Large intestine (tissue), 3 donors: Measurements from ENCODE around the gene EYS. TPM values are rescaled to one million over a fixed set of nuclear protein-coding genes. Genes with fewer than 3 reads are reported as not detected.
"Not testable (repeated sequence)": the region's sequence is repeated elsewhere in the genome, so short reads cannot be mapped to it uniquely, and the experiment has no call there.

ENCODE experiments used
- DNase-seq, 2 donors: peaks; one replicate each; pipeline versions ENCODE4 v3.0.0 to v3.0.0-alpha.2; 2013
- H3K27ac ChIP-seq: one replicate; pipeline ENCODE4 v1.5.1; 2013; ENCODE audit warnings: low read length
- H3K27me3 ChIP-seq: 2 replicates; pipeline ENCODE4 v1.6.1; 2013; ENCODE audit warnings: low read length; ENCODE audit not compliant: control insufficient read depth, insufficient read depth
- H3K36me3 ChIP-seq: 2 replicates; pipeline ENCODE4 v1.6.1; 2013; ENCODE audit warnings: low read length; ENCODE audit not compliant: control insufficient read depth, insufficient read depth
- H3K4me1 ChIP-seq: one replicate; pipeline ENCODE4 v1.6.1; 2013; ENCODE audit warnings: low read length; ENCODE audit not compliant: control insufficient read depth, insufficient read depth
- H3K4me3 ChIP-seq: one replicate; pipeline ENCODE4 v1.5.1; 2013; ENCODE audit warnings: low read length
- H3K9me3 ChIP-seq: one replicate; pipeline ENCODE4 v1.6.1; 2013; ENCODE audit warnings: mild to moderate bottlenecking, low read depth, low read length, moderate library complexity; ENCODE audit not compliant: control insufficient read depth
- WGBS: methylation state at CpG from one replicate; pipeline ENCODE4 v1.1.5; 2013; ENCODE audit warnings: low lambda C conversion rate; ENCODE audit not compliant: insufficient coverage; 5-methylcytosine and 5-hydroxymethylcytosine counted together
- polyA plus RNA-seq: library from polyadenylated mRNA; unstranded; fragments of 120-200 nt; gene quantifications from one replicate; pipeline ENCODE4 v1.2.1, GENCODE V29; 2013

Gene EYS
- polyA plus RNA-seq, 1 donor, result 0.76 TPM

DNA sequence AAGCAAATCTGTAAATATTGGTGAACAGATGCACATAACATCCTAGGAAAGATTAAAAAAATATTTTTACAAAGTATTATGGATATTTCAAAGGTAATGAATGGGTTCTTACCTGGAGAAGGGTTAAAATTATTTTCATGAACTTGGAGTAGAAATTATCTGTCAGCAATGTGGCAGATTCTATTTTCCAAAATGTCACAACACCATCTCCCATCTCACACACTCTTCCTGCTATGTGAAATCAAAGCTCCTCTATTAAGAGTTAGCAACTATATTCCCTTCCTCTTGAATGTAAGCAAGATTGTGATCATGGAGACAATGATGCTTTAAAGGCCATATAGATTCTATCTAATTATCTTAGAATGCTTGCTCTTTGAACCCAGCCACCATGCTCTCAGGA lies 304.5 kb downstream of the EYS start:
- Histone ChIP-seq H3K9me3 (no peaks in the 10 kb centered on the region), H3K4me3 (no peak overlapping the region), H3K36me3 (no peaks in the 10 kb centered on the region), H3K27ac (no peak overlapping the region), H3K4me1 (no peaks in the 10 kb centered on the region), H3K27me3 (no peaks in the 10 kb centered on the region)
- no peak for DNase-seq

DNA sequence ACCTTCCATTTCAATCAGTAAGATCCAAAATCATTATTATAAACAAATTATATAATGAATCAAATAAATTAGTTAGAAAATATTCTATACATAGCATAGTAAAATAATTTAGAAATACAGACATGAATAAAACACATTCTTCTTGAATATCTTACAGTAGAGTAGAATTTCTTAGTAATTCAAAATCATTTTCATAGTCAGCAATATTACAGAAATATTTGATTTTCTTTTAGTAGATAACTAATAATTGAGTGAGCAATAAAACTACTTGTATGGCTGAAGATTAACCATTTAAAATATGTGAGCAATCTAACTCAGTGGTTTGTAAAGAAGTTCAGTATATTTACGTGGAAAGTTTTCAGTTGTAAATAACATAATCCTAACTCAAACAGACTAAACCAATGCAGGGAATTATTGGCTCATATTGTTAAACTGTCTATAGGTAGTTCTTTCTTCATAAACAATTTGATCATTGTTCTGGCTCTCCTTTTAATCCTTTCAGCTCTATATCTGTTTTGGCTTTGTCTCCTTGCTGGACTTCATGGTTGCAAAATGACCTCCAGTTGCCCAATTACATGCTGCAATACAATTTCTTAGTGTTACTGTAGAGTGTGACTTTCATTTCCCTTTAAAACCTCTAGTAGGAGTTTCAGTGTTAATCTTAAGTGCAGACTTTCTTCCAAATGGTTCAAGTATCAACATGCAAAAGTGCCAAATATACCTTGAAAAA lies 307.5 kb downstream of the EYS start:
- H3K36me3 ChIP-seq, result no peaks in the 10 kb centered on the region
- no CpG with 5 or more reads among the region's 1 CpG for WGBS
- H3K27me3 ChIP-seq, result no peaks in the 10 kb centered on the region
- H3K4me3 ChIP-seq, result no peak overlapping the region
- no peaks in the 10 kb centered on the region for H3K9me3 ChIP-seq
- no peak for DNase-seq
- no peaks in the 10 kb centered on the region for H3K4me1 ChIP-seq
- no peak overlapping the region for H3K27ac ChIP-seq

DNA sequence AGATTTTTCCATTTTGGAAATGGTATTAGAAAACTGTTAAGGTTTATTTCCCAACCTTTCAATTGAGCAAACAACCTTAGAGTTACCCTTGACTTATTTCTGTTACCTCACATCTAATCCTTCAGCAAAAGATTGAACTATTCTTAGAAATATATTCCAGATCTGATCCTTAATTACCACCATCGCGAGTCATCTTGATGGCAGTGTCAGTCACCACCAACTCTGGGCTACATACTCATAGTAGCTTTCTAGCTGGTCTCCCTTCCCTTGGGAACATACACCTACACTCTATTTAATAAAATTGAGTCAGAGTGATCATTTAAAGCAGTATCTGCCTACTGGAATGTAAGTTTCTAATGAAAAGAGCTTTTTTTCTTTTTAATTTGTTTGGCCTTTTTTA lies 308.2 kb downstream of the EYS start:
- no peak overlapping the region for H3K27ac ChIP-seq
- WGBS, result no CpG with 5 or more reads among the region's 2 CpGs
- no peaks in the 10 kb centered on the region for H3K4me1 ChIP-seq
- DNase-seq, result no peak
- no peak overlapping the region for H3K4me3 ChIP-seq
- H3K36me3 ChIP-seq, result no peaks in the 10 kb centered on the region
- H3K27me3 ChIP-seq, result no peaks in the 10 kb centered on the region
- H3K9me3 ChIP-seq, result no peaks in the 10 kb centered on the region

DNA sequence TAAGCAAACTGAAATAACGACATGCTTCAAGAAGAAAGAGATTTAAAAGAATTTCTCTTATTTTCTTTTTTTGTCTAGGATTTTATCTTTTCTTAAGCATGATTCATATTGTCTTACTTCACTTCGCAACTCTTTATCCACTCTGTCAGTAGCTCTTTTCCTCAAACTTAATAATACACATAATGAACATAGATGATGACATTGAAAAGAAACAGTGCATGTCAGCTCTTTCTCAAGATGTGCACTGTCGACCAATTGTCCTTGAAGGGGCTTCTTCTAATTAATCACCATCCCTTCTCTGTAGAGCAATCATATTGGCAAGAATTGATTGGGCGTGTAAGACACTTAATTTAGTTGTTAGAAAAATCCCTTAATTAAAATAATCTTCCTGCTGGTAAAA lies 356.5 kb downstream of the EYS start:
- Histone ChIP-seq H3K4me3 (no peak overlapping the region), H3K9me3 (no peaks in the 10 kb centered on the region), H3K36me3 (no peaks in the 10 kb centered on the region), H3K4me1 (no peaks in the 10 kb centered on the region), H3K27me3 (no peaks in the 10 kb centered on the region), H3K27ac (no peak overlapping the region)
- 73% methylated on average over 3 of the region's 4 CpGs for WGBS
- DNase-seq, result no peak

DNA sequence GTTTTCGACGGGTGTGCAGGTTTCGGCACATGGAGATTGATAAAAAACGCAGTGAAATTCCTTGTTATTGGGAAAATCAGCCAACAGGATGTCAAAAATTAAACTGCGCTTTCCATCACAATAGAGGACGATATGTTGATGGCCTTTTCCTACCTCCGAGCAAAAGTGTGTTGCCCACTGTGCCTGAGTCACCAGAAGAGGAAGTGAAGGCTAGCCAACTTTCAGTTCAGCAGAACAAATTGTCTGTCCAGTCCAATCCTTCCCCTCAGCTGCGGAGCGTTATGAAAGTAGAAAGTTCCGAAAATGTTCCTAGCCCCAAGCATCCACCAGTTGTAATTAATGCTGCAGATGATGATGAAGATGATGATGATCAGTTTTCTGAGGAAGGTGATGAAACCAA lies 404.4 kb downstream of the EYS start:
- H3K9me3 ChIP-seq, H3K27ac ChIP-seq, H3K4me3 ChIP-seq, H3K36me3 ChIP-seq, H3K27me3 ChIP-seq, H3K4me1 ChIP-seq, DNase-seq: not testable (repeated sequence)
- WGBS, result no CpG with 5 or more reads among the region's 10 CpGs

GRCh38 chr6:65299236-65299635 lies 407.8 kb downstream of the EYS start:
- Histone ChIP-seq H3K27me3 (no peaks in the 10 kb centered on the region), H3K9me3 (no peaks in the 10 kb centered on the region), H3K4me1 (no peaks in the 10 kb centered on the region), H3K36me3 (no peaks in the 10 kb centered on the region), H3K4me3 (no peak overlapping the region), H3K27ac (no peak overlapping the region)
- WGBS, result no CpG with 5 or more reads among the region's 2 CpGs
- DNase-seq, result no peak

DNA sequence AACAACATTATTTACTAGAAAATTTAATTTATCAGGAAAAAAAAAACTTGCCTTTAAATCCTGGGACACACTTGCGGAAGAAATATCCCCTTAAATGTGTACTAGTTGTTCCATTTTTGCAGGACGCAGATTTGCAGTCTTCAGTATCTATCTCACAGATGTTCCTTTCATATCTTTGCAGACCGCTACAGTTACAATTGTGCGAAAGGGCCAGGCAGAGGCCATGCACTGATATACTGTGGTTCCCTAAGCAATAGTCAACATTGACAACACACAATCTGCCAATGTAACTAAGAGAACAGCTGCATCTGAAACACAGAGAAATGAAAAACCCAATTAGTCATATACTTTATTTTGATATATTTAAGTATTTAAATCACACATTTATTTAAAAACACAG lies 411.2 kb downstream of the EYS start:
- no peak overlapping the region for H3K4me3 ChIP-seq
- H3K27me3 ChIP-seq, result no peaks in the 10 kb centered on the region
- no peaks in the 10 kb centered on the region for H3K9me3 ChIP-seq
- WGBS, result no CpG with 5 or more reads among the region's 4 CpGs
- no peak overlapping the region for H3K27ac ChIP-seq
- H3K4me1 ChIP-seq, result no peaks in the 10 kb centered on the region
- DNase-seq, result no peak
- no peaks in the 10 kb centered on the region for H3K36me3 ChIP-seq

- no peaks in the 10 kb centered on the region for H3K36me3 ChIP-seq
- no peaks in the 10 kb centered on the region for H3K9me3 ChIP-seq
- no peak overlapping the region for H3K27ac ChIP-seq
- H3K4me1 ChIP-seq, result no peaks in the 10 kb centered on the region
- no peaks in the 10 kb centered on the region for H3K27me3 ChIP-seq
- DNase-seq, result no peak
- H3K4me3 ChIP-seq, result no peak overlapping the region
- 86% methylated on average over 1 of the region's 2 CpGs for WGBS
These were observed 417.5 kb downstream of the EYS start for GRCh38 chr6:65289491-65289890.

DNA sequence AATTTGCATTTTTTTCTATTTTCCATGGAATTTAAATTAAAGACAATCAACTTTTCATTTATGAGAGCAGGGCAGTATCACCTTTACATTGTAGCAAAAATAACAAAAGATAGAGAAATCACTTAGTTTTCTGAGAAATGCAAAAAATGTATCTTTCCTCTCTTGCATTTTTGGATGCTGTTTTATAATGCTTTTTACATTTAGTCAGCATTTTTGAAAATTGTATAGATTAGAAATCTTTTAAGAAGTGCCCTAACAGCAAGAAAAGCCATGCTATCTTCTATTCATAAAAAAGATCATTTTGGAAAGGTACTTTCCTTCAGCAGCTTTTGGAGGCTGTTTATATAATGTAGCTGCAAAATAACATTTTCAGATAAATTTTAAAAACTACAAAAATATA lies 421.8 kb downstream of the EYS start:
- Histone ChIP-seq H3K27ac (no peak overlapping the region), H3K4me1 (no peaks in the 10 kb centered on the region), H3K4me3 (no peak overlapping the region), H3K36me3 (no peaks in the 10 kb centered on the region), H3K9me3 (no peaks in the 10 kb centered on the region), H3K27me3 (no peaks in the 10 kb centered on the region)
- no peak for DNase-seq

- Histone ChIP-seq H3K27me3 (no peaks in the 10 kb centered on the region), H3K4me3 (no peak overlapping the region), H3K9me3 (no peaks in the 10 kb centered on the region), H3K36me3 (no peaks in the 10 kb centered on the region), H3K4me1 (no peaks in the 10 kb centered on the region), H3K27ac (no peak overlapping the region)
- WGBS, result 80% methylated on average over 2 of the region's 3 CpGs
- no peak for DNase-seq
These were observed 427.0 kb downstream of the EYS start for GRCh38 chr6:65280060-65280459.

GRCh38 chr6:65262241-65262640 lies 444.8 kb downstream of the EYS start:
- no peak for DNase-seq
- H3K27me3 ChIP-seq, result no peaks in the 10 kb centered on the region
- no peaks in the 10 kb centered on the region for H3K36me3 ChIP-seq
- no peak overlapping the region for H3K4me3 ChIP-seq
- no peaks in the 10 kb centered on the region for H3K9me3 ChIP-seq
- H3K4me1 ChIP-seq, result no peaks in the 10 kb centered on the region
- 100% methylated on average over 2 of the region's 3 CpGs for WGBS
- no peak overlapping the region for H3K27ac ChIP-seq
